ENCODE results near the gene PUM1.

DNA sequence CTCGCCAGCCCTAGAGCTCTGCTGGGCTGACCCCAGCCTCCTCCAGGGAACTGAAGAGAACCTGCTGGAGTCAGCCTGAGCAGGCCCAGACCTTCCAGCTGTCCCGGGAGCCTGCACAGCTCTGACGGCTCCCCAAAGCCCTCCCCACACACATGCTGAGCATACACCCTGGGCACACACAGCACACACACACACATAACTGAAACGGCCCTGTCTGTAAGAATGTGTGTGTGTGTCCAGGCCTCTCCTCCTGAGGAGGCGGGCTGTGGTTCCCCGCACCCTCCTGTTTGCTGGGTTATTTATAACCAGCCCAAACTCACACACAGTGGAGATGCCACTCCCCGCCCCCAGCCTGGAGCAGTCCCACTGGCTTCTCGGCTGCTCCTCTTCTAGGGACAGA, 177.1 kb downstream of the PUM1 start:
- TF ChIP-seq POLR2AphosphoS5 (IDR thresholded peaks at IDR 0.05; ENCODE audit: low read depth, low read length): no peak
- TF ChIP-seq, protein P1, sequence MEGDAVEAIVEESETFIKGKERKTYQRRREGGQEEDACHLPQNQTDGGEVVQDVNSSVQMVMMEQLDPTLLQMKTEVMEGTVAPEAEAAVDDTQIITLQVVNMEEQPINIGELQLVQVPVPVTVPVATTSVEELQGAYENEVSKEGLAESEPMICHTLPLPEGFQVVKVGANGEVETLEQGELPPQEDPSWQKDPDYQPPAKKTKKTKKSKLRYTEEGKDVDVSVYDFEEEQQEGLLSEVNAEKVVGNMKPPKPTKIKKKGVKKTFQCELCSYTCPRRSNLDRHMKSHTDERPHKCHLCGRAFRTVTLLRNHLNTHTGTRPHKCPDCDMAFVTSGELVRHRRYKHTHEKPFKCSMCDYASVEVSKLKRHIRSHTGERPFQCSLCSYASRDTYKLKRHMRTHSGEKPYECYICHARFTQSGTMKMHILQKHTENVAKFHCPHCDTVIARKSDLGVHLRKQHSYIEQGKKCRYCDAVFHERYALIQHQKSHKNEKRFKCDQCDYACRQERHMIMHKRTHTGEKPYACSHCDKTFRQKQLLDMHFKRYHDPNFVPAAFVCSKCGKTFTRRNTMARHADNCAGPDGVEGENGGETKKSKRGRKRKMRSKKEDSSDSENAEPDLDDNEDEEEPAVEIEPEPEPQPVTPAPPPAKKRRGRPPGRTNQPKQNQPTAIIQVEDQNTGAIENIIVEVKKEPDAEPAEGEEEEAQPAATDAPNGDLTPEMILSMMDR (IDR thresholded peaks at IDR 0.05): no peak

All from Panc1 (cell line).